IMR-90 (cell line): ENCODE results near the gene USO1.

ENCODE experiments used
- MXI1 ChIP-seq: IDR thresholded peaks from 2 replicates; pipeline ENCODE4 v1.6.1; 2012; ENCODE audit warnings: low read depth, mild to moderate bottlenecking, low read length, moderate library complexity, borderline replicate concordance
- POLR2A ChIP-seq: IDR thresholded peaks from 2 replicates; pipeline ENCODE4 v1.6.1; 2012; ENCODE audit warnings: mild to moderate bottlenecking, low read depth, low read length
- RAD21 ChIP-seq: IDR thresholded peaks from 2 replicates; pipeline ENCODE4 v1.6.1; 2012; ENCODE audit warnings: low read length, improper control_type of control experiment
- RFX5 ChIP-seq: IDR thresholded peaks from 2 replicates; pipeline ENCODE4 v1.8.0; 2012; ENCODE audit warnings: low read depth, mild to moderate bottlenecking, low read length, moderate library complexity
- SMC3 ChIP-seq: fragments of 150-350 bp; IDR thresholded peaks from 2 replicates; pipeline ENCODE4 v1.6.1; 2016; ENCODE audit warnings: low read depth, mild to moderate bottlenecking, antibody characterized with exemption, low read length, moderate library complexity
- TF ChIP-seq, protein P1 (sequence below): conservative IDR thresholded peaks from 2 replicates; pipeline ENCODE4 v1.5.1; 2012; ENCODE audit warnings: mild to moderate bottlenecking, low read depth, low read length, improper control_type of control experiment

DNA sequence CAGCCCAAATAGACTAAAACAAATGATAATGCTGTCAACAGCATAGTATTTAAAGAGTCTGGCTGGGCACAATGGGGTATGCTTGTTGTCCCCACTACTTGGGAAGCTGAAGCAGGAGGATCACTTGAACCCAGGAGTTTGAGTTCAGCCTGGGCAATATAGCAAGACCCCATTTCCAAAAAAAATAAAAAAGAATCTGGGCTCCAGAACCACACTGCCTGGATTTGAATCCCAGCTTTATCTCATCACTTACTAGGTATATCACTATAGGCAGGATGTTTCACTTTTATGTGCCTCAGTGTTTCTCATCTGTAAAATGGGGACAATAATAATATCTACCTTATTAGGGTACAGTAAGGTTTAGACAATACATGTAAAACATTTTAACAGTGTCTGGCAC is 45.9 kb upstream of the USO1 start:
- TF ChIP-seq POLR2A: no peak
- TF ChIP-seq MXI1: no peak
- TF ChIP-seq SMC3: no peak
- no peak for TF ChIP-seq RAD21
- TF ChIP-seq, protein P1, sequence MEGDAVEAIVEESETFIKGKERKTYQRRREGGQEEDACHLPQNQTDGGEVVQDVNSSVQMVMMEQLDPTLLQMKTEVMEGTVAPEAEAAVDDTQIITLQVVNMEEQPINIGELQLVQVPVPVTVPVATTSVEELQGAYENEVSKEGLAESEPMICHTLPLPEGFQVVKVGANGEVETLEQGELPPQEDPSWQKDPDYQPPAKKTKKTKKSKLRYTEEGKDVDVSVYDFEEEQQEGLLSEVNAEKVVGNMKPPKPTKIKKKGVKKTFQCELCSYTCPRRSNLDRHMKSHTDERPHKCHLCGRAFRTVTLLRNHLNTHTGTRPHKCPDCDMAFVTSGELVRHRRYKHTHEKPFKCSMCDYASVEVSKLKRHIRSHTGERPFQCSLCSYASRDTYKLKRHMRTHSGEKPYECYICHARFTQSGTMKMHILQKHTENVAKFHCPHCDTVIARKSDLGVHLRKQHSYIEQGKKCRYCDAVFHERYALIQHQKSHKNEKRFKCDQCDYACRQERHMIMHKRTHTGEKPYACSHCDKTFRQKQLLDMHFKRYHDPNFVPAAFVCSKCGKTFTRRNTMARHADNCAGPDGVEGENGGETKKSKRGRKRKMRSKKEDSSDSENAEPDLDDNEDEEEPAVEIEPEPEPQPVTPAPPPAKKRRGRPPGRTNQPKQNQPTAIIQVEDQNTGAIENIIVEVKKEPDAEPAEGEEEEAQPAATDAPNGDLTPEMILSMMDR: no peak
- no peak for TF ChIP-seq RFX5
